ENCODE data around the gene DESI2. TPM values are rescaled to one million over a fixed set of nuclear protein-coding genes. Genes with fewer than 3 reads are reported as not detected.
A peak's percentile ranks its signal among the peaks of the same experiment; 100 is the strongest.
"Not testable (repeated sequence)": the region's sequence is repeated elsewhere in the genome, so short reads cannot be mapped to it uniquely, and the experiment has no call there.

The DESI2 gene
- total RNA-seq, 2 donors from 2014 or later = 25.3 to 30.6 TPM

DNA sequence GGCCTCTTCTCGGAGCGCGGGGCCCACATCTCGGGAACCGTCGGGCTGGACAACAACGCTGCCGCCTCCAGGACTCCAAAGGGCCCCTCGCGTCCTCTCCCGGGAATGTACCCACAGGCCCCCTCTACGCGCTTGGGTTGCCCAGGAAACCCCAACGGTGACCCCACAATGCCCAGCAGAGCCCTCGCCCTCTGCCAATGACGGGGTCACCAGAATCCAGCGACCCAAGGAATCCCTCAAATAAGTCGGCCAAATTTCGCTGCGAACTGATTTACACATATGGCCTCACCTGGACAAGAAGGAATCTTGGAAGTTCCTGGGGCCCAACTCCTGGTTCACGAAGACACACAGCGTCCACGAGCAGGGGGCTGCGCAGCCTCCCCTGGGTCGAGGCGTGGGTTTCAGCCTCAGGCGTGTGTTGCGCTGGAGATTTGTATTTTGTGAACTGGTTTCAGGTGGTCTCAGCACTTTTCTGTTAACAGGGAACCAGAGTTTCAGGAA, 78.1 kb downstream of the DESI2 start:
- no peak overlapping the region for H3K27ac ChIP-seq
- intact Hi-C loops (cut with DNase I) = no loop called here
- DNase-seq (ENCODE audit: low spot score) = no peak
- H3K27me3 ChIP-seq (replicated peaks; ENCODE audit: insufficient read depth) = no peaks in the 10 kb centered on the region
- no peaks in the 10 kb centered on the region for H3K9me3 ChIP-seq
- peak overlapping the region; percentile 37 to 50 for H3K4me3 ChIP-seq
- no peaks in the 10 kb centered on the region for H3K36me3 ChIP-seq
- no peak for TF ChIP-seq POLR2AphosphoS5 (IDR thresholded peaks at IDR 0.05)
- TF ChIP-seq, protein P1, sequence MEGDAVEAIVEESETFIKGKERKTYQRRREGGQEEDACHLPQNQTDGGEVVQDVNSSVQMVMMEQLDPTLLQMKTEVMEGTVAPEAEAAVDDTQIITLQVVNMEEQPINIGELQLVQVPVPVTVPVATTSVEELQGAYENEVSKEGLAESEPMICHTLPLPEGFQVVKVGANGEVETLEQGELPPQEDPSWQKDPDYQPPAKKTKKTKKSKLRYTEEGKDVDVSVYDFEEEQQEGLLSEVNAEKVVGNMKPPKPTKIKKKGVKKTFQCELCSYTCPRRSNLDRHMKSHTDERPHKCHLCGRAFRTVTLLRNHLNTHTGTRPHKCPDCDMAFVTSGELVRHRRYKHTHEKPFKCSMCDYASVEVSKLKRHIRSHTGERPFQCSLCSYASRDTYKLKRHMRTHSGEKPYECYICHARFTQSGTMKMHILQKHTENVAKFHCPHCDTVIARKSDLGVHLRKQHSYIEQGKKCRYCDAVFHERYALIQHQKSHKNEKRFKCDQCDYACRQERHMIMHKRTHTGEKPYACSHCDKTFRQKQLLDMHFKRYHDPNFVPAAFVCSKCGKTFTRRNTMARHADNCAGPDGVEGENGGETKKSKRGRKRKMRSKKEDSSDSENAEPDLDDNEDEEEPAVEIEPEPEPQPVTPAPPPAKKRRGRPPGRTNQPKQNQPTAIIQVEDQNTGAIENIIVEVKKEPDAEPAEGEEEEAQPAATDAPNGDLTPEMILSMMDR (IDR thresholded peaks at IDR 0.05) = no peak
- TF ChIP-seq POLR2A (IDR thresholded peaks at IDR 0.05) = no peak
- 71% methylated on average over 12 of the region's 28 CpGs for WGBS
- no peaks in the 10 kb centered on the region for H3K4me1 ChIP-seq (replicated peaks)

DNA sequence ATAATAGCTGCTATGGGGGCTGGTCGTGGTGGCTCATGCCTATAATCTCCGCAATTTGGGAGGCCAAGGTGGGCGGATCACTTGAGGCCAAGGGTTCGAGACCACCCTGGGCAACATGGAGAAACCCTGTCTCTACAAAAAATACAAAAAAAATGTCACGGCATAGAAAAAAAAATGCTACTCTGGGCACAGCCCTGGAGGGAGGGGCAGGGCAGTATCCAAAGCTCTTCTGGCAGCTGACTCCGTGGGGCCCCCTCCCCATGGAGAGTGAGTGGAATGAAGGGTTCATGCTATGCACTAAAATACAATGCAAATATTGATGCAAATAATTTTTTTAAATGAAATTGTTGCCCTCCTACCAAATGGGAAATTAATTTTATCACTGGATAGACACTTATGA, 78.7 kb downstream of the DESI2 start:
- H3K36me3 ChIP-seq = no peaks in the 10 kb centered on the region
- DNase-seq (ENCODE audit: low spot score) = no peak
- intact Hi-C loops (cut with DNase I) = no loop called here
- 95% methylated on average over 6 of the region's 6 CpGs for WGBS
- no peak overlapping the region for H3K27ac ChIP-seq
- no peaks in the 10 kb centered on the region for H3K27me3 ChIP-seq (replicated peaks; ENCODE audit: insufficient read depth)
- TF ChIP-seq, protein P1 (IDR thresholded peaks at IDR 0.05) = no peak
- TF ChIP-seq POLR2AphosphoS5 (IDR thresholded peaks at IDR 0.05) (no peak), POLR2A (IDR thresholded peaks at IDR 0.05) (no peak)
- H3K9me3 ChIP-seq = no peaks in the 10 kb centered on the region
- H3K4me1 ChIP-seq (replicated peaks) = no peaks in the 10 kb centered on the region
- H3K4me3 ChIP-seq = no peak overlapping the region

GRCh38 chr1:244732851-244733450, 80.0 kb downstream of the DESI2 start:
- TF ChIP-seq, protein P1 (IDR thresholded peaks at IDR 0.05) = no peak
- TF ChIP-seq POLR2A (IDR thresholded peaks at IDR 0.05) (no peak), POLR2AphosphoS5 (IDR thresholded peaks at IDR 0.05) (no peak)
- no peak for DNase-seq (ENCODE audit: low spot score)
- no peaks in the 10 kb centered on the region for H3K4me1 ChIP-seq (replicated peaks)
- H3K27ac ChIP-seq = no peak overlapping the region
- no peaks in the 10 kb centered on the region for H3K27me3 ChIP-seq (replicated peaks; ENCODE audit: insufficient read depth)
- WGBS = 92% methylated on average over 15 of the region's 15 CpGs
- no peaks in the 10 kb centered on the region for H3K9me3 ChIP-seq
- H3K4me3 ChIP-seq = no peak overlapping the region
- H3K36me3 ChIP-seq = no peaks in the 10 kb centered on the region
- intact Hi-C loops (cut with DNase I) = no loop called here

GRCh38 chr1:244735404-244735803, 82.5 kb downstream of the DESI2 start:
- DNase-seq (ENCODE audit: low spot score) = no peak
- H3K27me3 ChIP-seq (replicated peaks; ENCODE audit: insufficient read depth) = no peaks in the 10 kb centered on the region
- TF ChIP-seq, protein P1 (IDR thresholded peaks at IDR 0.05) = no peak
- TF ChIP-seq POLR2A (IDR thresholded peaks at IDR 0.05) (no peak), POLR2AphosphoS5 (IDR thresholded peaks at IDR 0.05) (no peak)
- 96% methylated on average over 6 of the region's 6 CpGs for WGBS
- H3K9me3 ChIP-seq = no peaks in the 10 kb centered on the region
- intact Hi-C loops (cut with DNase I) = no loop called here
- no peak overlapping the region for H3K27ac ChIP-seq
- H3K4me1 ChIP-seq (replicated peaks) = no peaks in the 10 kb centered on the region
- H3K36me3 ChIP-seq = no peaks in the 10 kb centered on the region
- H3K4me3 ChIP-seq = no peak overlapping the region

GRCh38 chr1:244735876-244736561, 83.1 kb downstream of the DESI2 start:
- 94% methylated on average over 10 of the region's 10 CpGs for WGBS
- H3K36me3 ChIP-seq = no peaks in the 10 kb centered on the region
- no peaks in the 10 kb centered on the region for H3K27me3 ChIP-seq (replicated peaks; ENCODE audit: insufficient read depth)
- no peak for TF ChIP-seq POLR2AphosphoS5 (IDR thresholded peaks at IDR 0.05)
- TF ChIP-seq POLR2A (IDR thresholded peaks at IDR 0.05) = no peak
- TF ChIP-seq, protein P1 (IDR thresholded peaks at IDR 0.05) = no peak
- H3K9me3 ChIP-seq = no peaks in the 10 kb centered on the region
- DNase-seq (ENCODE audit: low spot score) = no peak
- no peaks in the 10 kb centered on the region for H3K4me1 ChIP-seq (replicated peaks)
- intact Hi-C loops (cut with DNase I) = no loop called here
- no peak overlapping the region for H3K27ac ChIP-seq
- H3K4me3 ChIP-seq = no peak overlapping the region

GRCh38 chr1:244739140-244739539, 86.2 kb downstream of the DESI2 start:
- H3K4me3 ChIP-seq; intact Hi-C loops (cut with DNase I); H3K36me3 ChIP-seq; H3K9me3 ChIP-seq; H3K4me1 ChIP-seq (replicated peaks); DNase-seq (ENCODE audit: low spot score); H3K27me3 ChIP-seq (replicated peaks; ENCODE audit: insufficient read depth); H3K27ac ChIP-seq: not testable (repeated sequence)
- WGBS = 70% methylated on average over 2 of the region's 2 CpGs

DNA sequence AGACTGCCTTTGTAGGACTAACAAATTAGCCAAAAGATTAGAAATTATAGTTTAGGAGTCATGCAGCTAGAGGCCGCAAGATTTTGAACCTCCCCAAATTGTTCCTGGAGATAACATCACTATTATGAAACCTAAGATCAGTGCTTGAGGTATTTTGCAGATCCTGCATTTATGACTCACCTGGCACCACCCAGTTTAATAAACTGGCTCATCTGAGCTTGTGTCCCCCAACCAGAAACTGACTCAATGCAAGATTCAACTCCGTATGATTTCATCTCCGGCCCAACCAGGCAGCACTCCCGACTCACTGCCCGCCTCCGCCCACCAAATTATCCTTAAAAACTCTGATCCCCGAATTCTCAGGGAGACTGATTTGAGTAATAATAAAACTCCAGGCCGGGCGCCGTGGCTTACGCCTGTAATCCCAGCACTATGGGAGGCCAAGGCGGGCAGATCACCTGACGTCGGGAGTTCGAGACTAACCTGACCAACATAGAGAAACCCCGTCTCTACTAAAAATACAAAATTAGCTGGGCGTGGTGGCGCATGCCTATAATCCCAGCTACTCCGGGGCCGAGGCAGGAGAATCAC, 87.2 kb downstream of the DESI2 start:
- H3K36me3 ChIP-seq; intact Hi-C loops (cut with DNase I); H3K4me1 ChIP-seq (replicated peaks); H3K27ac ChIP-seq; H3K4me3 ChIP-seq; H3K9me3 ChIP-seq; DNase-seq (ENCODE audit: low spot score); H3K27me3 ChIP-seq (replicated peaks; ENCODE audit: insufficient read depth): not testable (repeated sequence)
- WGBS = 88% methylated on average over 20 of the region's 20 CpGs

All from prostate gland (tissue), 2 donors.